GM12874 (cell line): ENCODE data around the gene ITGA7.
A peak's percentile ranks its signal among the peaks of the same experiment; 100 is the strongest.

Source experiments
- TF ChIP-seq, protein P1 (sequence below): IDR thresholded peaks from 2 replicates; pipeline ENCODE4 v1.5.1; 2011; ENCODE audit warnings: low read depth, mild to moderate bottlenecking, control low read depth, low read length, moderate library complexity; ENCODE audit not compliant: insufficient read depth

The ITGA7 gene

GRCh38 chr12:55659486-55660385, 48.0 kb downstream of the ITGA7 start:
- TF ChIP-seq, protein P1, sequence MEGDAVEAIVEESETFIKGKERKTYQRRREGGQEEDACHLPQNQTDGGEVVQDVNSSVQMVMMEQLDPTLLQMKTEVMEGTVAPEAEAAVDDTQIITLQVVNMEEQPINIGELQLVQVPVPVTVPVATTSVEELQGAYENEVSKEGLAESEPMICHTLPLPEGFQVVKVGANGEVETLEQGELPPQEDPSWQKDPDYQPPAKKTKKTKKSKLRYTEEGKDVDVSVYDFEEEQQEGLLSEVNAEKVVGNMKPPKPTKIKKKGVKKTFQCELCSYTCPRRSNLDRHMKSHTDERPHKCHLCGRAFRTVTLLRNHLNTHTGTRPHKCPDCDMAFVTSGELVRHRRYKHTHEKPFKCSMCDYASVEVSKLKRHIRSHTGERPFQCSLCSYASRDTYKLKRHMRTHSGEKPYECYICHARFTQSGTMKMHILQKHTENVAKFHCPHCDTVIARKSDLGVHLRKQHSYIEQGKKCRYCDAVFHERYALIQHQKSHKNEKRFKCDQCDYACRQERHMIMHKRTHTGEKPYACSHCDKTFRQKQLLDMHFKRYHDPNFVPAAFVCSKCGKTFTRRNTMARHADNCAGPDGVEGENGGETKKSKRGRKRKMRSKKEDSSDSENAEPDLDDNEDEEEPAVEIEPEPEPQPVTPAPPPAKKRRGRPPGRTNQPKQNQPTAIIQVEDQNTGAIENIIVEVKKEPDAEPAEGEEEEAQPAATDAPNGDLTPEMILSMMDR: peak; percentile 71

DNA sequence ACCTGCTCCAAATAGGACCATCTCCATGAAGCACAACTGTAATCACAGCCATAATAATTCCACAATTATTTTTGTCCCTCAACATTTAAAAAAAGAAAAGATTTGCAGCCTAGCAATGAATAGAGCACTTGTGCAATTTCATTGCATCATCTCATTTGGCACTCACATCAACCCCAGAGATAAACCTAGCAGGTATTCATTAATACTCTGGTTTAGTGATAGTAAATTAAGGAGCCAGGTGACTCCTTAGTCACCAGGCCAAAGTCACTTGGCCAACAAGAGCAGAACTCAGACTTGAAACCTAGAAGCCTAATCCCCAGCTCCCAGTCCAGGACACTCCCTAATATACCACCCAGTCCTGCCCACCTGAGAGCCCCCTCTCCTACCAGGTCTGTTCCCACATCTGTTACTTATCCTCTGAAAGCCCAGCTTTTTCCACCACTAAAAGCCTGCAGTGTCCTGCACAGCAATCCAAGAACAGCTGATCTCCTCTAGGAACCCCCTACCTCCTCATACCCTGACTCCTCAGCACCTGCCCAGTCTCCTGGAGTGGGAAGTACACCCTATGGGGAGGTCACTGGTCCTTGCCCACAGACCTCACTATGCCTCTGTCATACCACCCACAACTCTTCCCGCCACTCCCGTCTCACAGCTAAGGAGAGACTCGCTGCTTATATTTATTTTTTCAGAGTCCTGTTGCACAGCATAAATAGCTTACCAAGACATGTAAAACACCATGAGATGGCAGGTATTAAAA, 48.9 kb downstream of the ITGA7 start:
- TF ChIP-seq, protein P1: no peak

- TF ChIP-seq, protein P1: no peak
These were observed 49.5 kb downstream of the ITGA7 start for GRCh38 chr12:55658212-55658611.

DNA sequence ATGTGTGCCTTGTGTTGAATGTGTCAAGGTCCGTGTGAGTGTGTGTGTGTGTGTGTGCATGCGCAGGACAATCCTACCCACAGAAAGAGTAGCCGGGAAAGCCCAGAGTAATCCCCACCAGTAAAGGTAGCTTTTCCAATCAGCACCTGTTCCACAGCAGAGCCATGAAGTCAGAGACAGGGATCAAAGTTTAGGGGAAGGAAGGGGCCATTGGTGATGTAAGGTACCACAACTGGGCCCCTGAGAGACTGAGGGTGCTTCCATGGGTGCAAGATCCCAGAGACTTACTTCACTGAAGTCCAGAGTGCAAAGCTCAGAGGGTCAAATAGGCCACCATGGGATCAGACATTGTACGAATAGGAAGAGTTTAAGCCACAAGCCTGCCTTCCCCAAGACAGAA, 50.5 kb downstream of the ITGA7 start:
- TF ChIP-seq, protein P1: no peak

- TF ChIP-seq, protein P1: no peak
These were observed 53.0 kb downstream of the ITGA7 start for GRCh38 chr12:55654511-55655214.

DNA sequence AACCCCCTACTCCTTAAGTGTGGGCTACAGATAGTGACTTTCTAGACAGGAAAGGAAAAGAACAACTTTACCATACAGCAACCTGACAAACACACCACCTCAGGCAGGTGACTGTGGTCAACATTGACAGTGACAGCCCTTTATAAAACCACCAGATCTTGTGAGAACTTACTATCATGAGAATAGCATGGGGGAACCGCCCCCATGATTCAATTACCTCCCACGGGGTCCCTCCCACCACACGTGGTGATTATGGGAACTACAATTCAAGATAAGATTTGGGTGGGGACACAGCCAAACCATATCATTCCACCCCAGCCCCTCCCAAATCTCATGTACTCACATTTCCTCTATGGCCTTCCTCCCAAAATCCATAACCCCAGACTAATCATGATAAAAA, 54.7 kb downstream of the ITGA7 start:
- TF ChIP-seq, protein P1: no peak

- TF ChIP-seq, protein P1: no peak
These were observed 55.4 kb downstream of the ITGA7 start for GRCh38 chr12:55652352-55652751.
